ENCODE measurements around the gene OPN4. TPM values are rescaled to one million over a fixed set of nuclear protein-coding genes. Genes with fewer than 3 reads are reported as not detected.

OPN4 gene
- total RNA-seq, 2 donors from 2014 or later, result not detected

- Histone ChIP-seq H3K36me3 (ENCODE audit: control insufficient read depth, insufficient read depth, low read length) (no peaks in the 10 kb centered on the region), H3K9me3 (ENCODE audit: control insufficient read depth, low read length) (no peaks in the 10 kb centered on the region), H3K27me3 (ENCODE audit: control insufficient read depth, insufficient read depth, low read length, poor library complexity, severe bottlenecking) (no peaks in the 10 kb centered on the region), H3K27ac (ENCODE audit: low read depth, low read length) (no peak overlapping the region), H3K4me1 (ENCODE audit: control insufficient read depth, insufficient read depth, low read length) (no peaks in the 10 kb centered on the region), H3K4me3 (ENCODE audit: low read length) (no peak overlapping the region), H3K9ac (ENCODE audit: extremely low read depth, low read length, poor library complexity, severe bottlenecking) (no peak overlapping the region)
- Mint-ChIP-seq H3K27ac (no peak overlapping the region), H3K36me3 (ENCODE audit: low read depth) (no peaks in the 10 kb centered on the region), H3K27me3 (ENCODE audit: insufficient read depth) (peaks cover 7% of the 10 kb centered on the region), H3K4me1 (no peaks in the 10 kb centered on the region), H3K9me3 (no peaks in the 10 kb centered on the region), H3K4me3 (no peak overlapping the region)
- no peak for TF ChIP-seq CTCF (conservative IDR thresholded peaks at IDR 0.05)
- DNase-seq, result no peak
- WGBS, 2 experiments (ENCODE audit: insufficient coverage in 1 of 2, insufficient read length in 1 of 2), result 82 to 94% methylated on average over 2 to 8 of the region's 8 CpGs
These were observed 45.2 kb downstream of the OPN4 start for GRCh38 chr10:86699541-86699940.

- WGBS, 2 experiments (ENCODE audit: insufficient coverage in 1 of 2, insufficient read length in 1 of 2), result 86 to 100% methylated on average over 3 to 9 of the region's 9 CpGs
- Histone ChIP-seq H3K9ac (ENCODE audit: extremely low read depth, low read length, poor library complexity, severe bottlenecking) (no peak overlapping the region), H3K27me3 (ENCODE audit: control insufficient read depth, insufficient read depth, low read length, poor library complexity, severe bottlenecking) (no peaks in the 10 kb centered on the region), H3K4me3 (ENCODE audit: low read length) (no peak overlapping the region), H3K4me1 (ENCODE audit: control insufficient read depth, insufficient read depth, low read length) (no peaks in the 10 kb centered on the region), H3K36me3 (ENCODE audit: control insufficient read depth, insufficient read depth, low read length) (no peaks in the 10 kb centered on the region), H3K9me3 (ENCODE audit: control insufficient read depth, low read length) (no peaks in the 10 kb centered on the region), H3K27ac (ENCODE audit: low read depth, low read length) (no peak overlapping the region)
- H3K4me3 Mint-ChIP-seq, result no peak overlapping the region
- no peaks in the 10 kb centered on the region for H3K4me1 Mint-ChIP-seq
- peaks cover 2% of the 10 kb centered on the region for H3K27me3 Mint-ChIP-seq (ENCODE audit: insufficient read depth)
- H3K36me3 Mint-ChIP-seq (ENCODE audit: low read depth), result no peaks in the 10 kb centered on the region
- no peak for DNase-seq
- H3K27ac Mint-ChIP-seq, result no peak overlapping the region
- no peak for TF ChIP-seq CTCF (conservative IDR thresholded peaks at IDR 0.05)
- no peaks in the 10 kb centered on the region for H3K9me3 Mint-ChIP-seq
These were observed 45.9 kb downstream of the OPN4 start for GRCh38 chr10:86699991-86700840.

GRCh38 chr10:86700851-86701617 lies 46.7 kb downstream of the OPN4 start:
- no peaks in the 10 kb centered on the region for H3K36me3 Mint-ChIP-seq (ENCODE audit: low read depth)
- peaks cover 2% of the 10 kb centered on the region for H3K4me1 Mint-ChIP-seq
- H3K9me3 Mint-ChIP-seq, result no peaks in the 10 kb centered on the region
- H3K27ac Mint-ChIP-seq, result no peak overlapping the region
- WGBS, 2 experiments (ENCODE audit: insufficient coverage in 1 of 2, insufficient read length in 1 of 2), result 94 to 97% methylated on average over 9 to 12 of the region's 12 CpGs
- no peaks in the 10 kb centered on the region for H3K27me3 Mint-ChIP-seq (ENCODE audit: insufficient read depth)
- no peaks in the 10 kb centered on the region for H3K27me3 ChIP-seq (ENCODE audit: control insufficient read depth, insufficient read depth, low read length, poor library complexity, severe bottlenecking)
- no peak overlapping the region for H3K9ac ChIP-seq (ENCODE audit: extremely low read depth, low read length, poor library complexity, severe bottlenecking)
- no peaks in the 10 kb centered on the region for H3K4me1 ChIP-seq (ENCODE audit: control insufficient read depth, insufficient read depth, low read length)
- no peaks in the 10 kb centered on the region for H3K36me3 ChIP-seq (ENCODE audit: control insufficient read depth, insufficient read depth, low read length)
- no peak overlapping the region for H3K4me3 ChIP-seq (ENCODE audit: low read length)
- no peak for TF ChIP-seq CTCF (conservative IDR thresholded peaks at IDR 0.05)
- no peaks in the 10 kb centered on the region for H3K9me3 ChIP-seq (ENCODE audit: control insufficient read depth, low read length)
- H3K27ac ChIP-seq (ENCODE audit: low read depth, low read length), result no peak overlapping the region
- no peak for DNase-seq
- no peak overlapping the region for H3K4me3 Mint-ChIP-seq
